GM18951 (cell line): ENCODE data around the gene CGB3.

Source experiments
- POLR2A ChIP-seq: IDR thresholded peaks from 4 replicates; pipeline ENCODE4 v1.6.1; 2011; ENCODE audit warnings: mild to moderate bottlenecking; ENCODE audit not compliant: insufficient read length, insufficient read depth; ENCODE audit errors: extremely low read depth
- in situ Hi-C: fragments of 300-500 bp; cut with MboI; formaldehyde crosslinking; loops from one replicate; pipeline ENCODE4 v1.12.0; 2022; ENCODE audit warnings: low sequenced_read_pairs, mixed read lengths, inconsistent platforms; ENCODE audit not compliant: unreplicated experiment

Gene CGB3

GRCh38 chr19:49010453-49010852 is 13.7 kb downstream of the CGB3 start:
- in situ Hi-C loops, result no loop called here
- no peak for TF ChIP-seq POLR2A

- no peak for TF ChIP-seq POLR2A
- in situ Hi-C loops, result no loop called here
These were observed 14.3 kb downstream of the CGB3 start for GRCh38 chr19:49009828-49010227.

GRCh38 chr19:49006905-49007304 is 17.2 kb downstream of the CGB3 start:
- TF ChIP-seq POLR2A, result no peak
- in situ Hi-C loops, result no loop called here

GRCh38 chr19:49004964-49005614 is 19.0 kb downstream of the CGB3 start:
- TF ChIP-seq POLR2A, result no peak
- in situ Hi-C loops, result no loop called here

- in situ Hi-C loops, result no loop called here
- no peak for TF ChIP-seq POLR2A
These were observed 20.0 kb downstream of the CGB3 start for GRCh38 chr19:49004133-49004532.

GRCh38 chr19:48999481-49000325 is 24.4 kb downstream of the CGB3 start:
- in situ Hi-C loops, result no loop called here

GRCh38 chr19:48997972-48998371 is 26.2 kb downstream of the CGB3 start:
- no peak for TF ChIP-seq POLR2A
- in situ Hi-C loops, result no loop called here

More at GRCh38 chr19:48999481-49000325, 24.4 kb downstream of the CGB3 start:
- no peak for TF ChIP-seq POLR2A

GRCh38 chr19:48994035-48994386 is 30.1 kb downstream of the CGB3 start:
- in situ Hi-C loops, result no loop called here
- TF ChIP-seq POLR2A, result no peak

- in situ Hi-C loops, result no loop called here
These were observed 30.7 kb downstream of the CGB3 start, which contains the start of the genes GYS1 and RUVBL2 for GRCh38 chr19:48993175-48994034. Gene GYS1, minus strand, starts transcription at chr19:48993309. Its CDS starts 197 bp downstream, at chr19:48993112. Gene RUVBL2, plus strand, starts transcription at chr19:48993887. Its CDS starts 25 bp downstream, at chr19:48993912.

GRCh38 chr19:48992581-48993174 is 31.5 kb downstream of the CGB3 start:
- in situ Hi-C loops, result no loop called here
- no peak for TF ChIP-seq POLR2A

More at GRCh38 chr19:48993175-48994034, 30.7 kb downstream of the CGB3 start, which contains the start of the genes GYS1 and RUVBL2:
- TF ChIP-seq POLR2A, result peak; percentile 83

GRCh38 chr19:48991873-48992580 is 32.1 kb downstream of the CGB3 start:
- TF ChIP-seq POLR2A, result no peak
- in situ Hi-C loops, result no loop called here

GRCh38 chr19:48991011-48991609 is 33.0 kb downstream of the CGB3 start:
- in situ Hi-C loops, result no loop called here
- TF ChIP-seq POLR2A, result no peak

GRCh38 chr19:48990400-48990799 is 33.7 kb downstream of the CGB3 start:
- TF ChIP-seq POLR2A, result no peak
- in situ Hi-C loops, result no loop called here
